Spleen (tissue), 7 donors: ENCODE results near the gene BSND.

Source experiments
- POLR2A ChIP-seq, 3 donors: fragments of 450-650 bp; IDR thresholded peaks; one replicate each; pipeline ENCODE4 v1.5.1; 2017; ENCODE audit warnings: antibody characterized with exemption in 3 of 3, mild to moderate bottlenecking in 1 of 3
- POLR2AphosphoS5 ChIP-seq, 3 donors: sonication (generic); formaldehyde crosslinking; IDR thresholded peaks; one replicate each; pipeline ENCODE4 v1.5.1; 2017; ENCODE audit warnings: antibody characterized with exemption in 3 of 3
- TF ChIP-seq, protein P1 (sequence below), 11 experiments: fragments of 200-600 bp in 7 of 11; fragments of 450-650 bp in 4 of 11; sonication (generic) in 4 of 11; IDR thresholded peaks in 8 of 11; conservative IDR thresholded peaks in 3 of 11; 1 replicate in 7 of 11; 2 replicates in 4 of 11; pipeline versions ENCODE4 v1.4.0 to v1.8.0; 2016 to 2021; ENCODE audit warnings: antibody characterized with exemption in 11 of 11, inconsistent platforms in 4 of 11, mild to moderate bottlenecking in 1 of 11
- donor health status: DM: no; HTN: no; CAD: no; lungs with moderate emphysema.
- donor health status: DM: no; HTN: no; CAD: no.
- donor health status: DM: no; HTN: no; CAD: no.

DNA sequence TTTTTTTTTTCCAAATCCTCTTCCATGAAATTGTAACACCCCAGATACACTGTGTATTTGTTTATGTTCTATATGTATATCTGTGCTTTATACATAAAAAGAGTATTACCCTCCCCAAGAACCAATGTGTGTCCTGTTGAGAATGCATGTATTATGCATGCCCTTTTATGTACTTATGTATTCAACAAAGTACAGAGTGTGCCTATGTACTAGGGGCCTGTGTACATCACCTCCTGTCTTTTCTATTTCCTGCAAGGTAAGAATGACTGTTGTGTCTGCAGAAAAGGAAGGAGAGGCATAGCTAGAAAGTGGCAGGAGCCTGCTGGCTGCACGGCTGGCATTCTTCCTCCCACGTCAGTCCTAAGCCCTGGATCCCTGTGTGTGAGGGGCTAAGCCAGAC is 11.3 kb upstream of the BSND start:
- TF ChIP-seq, protein P1, sequence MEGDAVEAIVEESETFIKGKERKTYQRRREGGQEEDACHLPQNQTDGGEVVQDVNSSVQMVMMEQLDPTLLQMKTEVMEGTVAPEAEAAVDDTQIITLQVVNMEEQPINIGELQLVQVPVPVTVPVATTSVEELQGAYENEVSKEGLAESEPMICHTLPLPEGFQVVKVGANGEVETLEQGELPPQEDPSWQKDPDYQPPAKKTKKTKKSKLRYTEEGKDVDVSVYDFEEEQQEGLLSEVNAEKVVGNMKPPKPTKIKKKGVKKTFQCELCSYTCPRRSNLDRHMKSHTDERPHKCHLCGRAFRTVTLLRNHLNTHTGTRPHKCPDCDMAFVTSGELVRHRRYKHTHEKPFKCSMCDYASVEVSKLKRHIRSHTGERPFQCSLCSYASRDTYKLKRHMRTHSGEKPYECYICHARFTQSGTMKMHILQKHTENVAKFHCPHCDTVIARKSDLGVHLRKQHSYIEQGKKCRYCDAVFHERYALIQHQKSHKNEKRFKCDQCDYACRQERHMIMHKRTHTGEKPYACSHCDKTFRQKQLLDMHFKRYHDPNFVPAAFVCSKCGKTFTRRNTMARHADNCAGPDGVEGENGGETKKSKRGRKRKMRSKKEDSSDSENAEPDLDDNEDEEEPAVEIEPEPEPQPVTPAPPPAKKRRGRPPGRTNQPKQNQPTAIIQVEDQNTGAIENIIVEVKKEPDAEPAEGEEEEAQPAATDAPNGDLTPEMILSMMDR (IDR thresholded peaks at IDR 0.05 in 8 of 11, conservative IDR thresholded peaks at IDR 0.05 in 3 of 11), result no peak
- TF ChIP-seq POLR2AphosphoS5 (IDR thresholded peaks at IDR 0.05), result no peak
- no peak for TF ChIP-seq POLR2A (IDR thresholded peaks at IDR 0.05)
